SK-N-MC (cell line): Measurements from ENCODE around the gene MIA2.
A peak's percentile ranks its signal among the peaks of the same experiment; 100 is the strongest.

Source experiments
- EZH2 ChIP-seq: fragments of 200-600 bp; sonication (generic); IDR thresholded peaks from one replicate; pipeline ENCODE4 v1.6.1; 2017; ENCODE audit warnings: antibody characterized with exemption
- POLR2AphosphoS5 ChIP-seq: IDR thresholded peaks from 2 replicates; pipeline ENCODE4 v1.6.1; 2012; ENCODE audit warnings: mild to moderate bottlenecking, low read depth, low read length, borderline replicate concordance

- no peak for TF ChIP-seq EZH2
- TF ChIP-seq POLR2AphosphoS5, result peak; percentile 66
These were observed 33.3 kb downstream of the MIA2 start for GRCh38 chr14:39266871-39267607.
